GM12891 (cell line): ENCODE data around the gene PHF23.

Source experiments
- POLR2A ChIP-seq: IDR thresholded peaks from 2 replicates; pipeline ENCODE4 v1.6.1; 2011; ENCODE audit warnings: low read depth, low read length, control low read depth
- POLR2AphosphoS5 ChIP-seq: IDR thresholded peaks from 2 replicates; pipeline ENCODE4 v1.6.1; 2011; ENCODE audit warnings: low read depth, low read length, control low read depth
- TAF1 ChIP-seq: IDR thresholded peaks from 2 replicates; pipeline ENCODE4 v1.6.1; 2011; ENCODE audit warnings: low read depth, low read length, control low read depth

DNA sequence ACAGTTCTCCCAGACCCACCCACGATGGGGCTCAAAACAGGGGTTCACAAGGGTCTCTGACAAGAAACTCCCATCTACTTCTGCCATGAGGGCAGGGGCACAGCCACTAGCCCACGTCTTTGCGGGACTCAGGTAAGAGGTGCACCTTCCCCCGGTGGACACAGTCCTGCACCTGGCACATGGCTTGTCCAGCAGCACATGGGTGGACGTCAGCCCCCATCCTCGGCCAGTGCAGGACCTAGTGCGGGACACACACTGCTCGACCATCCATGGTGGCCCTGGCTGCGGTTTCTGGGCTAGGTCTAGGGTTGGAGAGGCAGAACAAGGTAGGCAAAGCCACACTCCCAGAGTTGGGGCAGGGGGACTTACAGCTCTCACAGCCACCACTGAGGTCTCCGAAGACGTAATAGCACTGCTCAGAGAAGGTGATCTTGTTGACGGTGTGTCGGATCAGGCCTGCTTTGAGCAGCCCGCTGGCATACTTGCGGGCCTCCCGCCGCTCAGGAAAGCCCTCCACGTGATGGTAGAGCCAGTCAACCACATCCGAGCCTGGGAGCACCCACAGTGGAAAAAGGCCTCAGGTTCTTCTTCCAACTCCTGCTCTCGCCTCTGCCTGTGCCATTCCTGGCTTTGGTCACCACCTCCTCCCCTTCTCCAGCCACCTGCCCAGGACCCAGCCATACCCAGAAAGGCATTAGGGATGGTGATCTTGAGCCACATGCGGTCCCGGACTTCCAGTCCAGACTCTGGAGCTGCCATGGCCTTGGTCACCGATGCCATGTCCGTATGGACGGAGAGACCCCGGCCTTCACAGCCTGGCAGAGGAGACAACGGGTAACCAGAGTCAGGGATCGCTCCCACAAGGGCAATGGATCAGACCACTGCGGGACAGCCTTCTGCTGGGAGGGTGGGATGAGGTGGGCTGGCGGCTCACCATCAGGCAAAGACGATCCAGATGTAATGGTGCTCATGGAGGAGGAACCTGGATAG is 12.2 kb downstream of the PHF23 start:
- TF ChIP-seq POLR2A: no peak
- no peak for TF ChIP-seq POLR2AphosphoS5
- TF ChIP-seq TAF1: no peak
